ENCODE results near the gene FAM20B.
A peak's percentile ranks its signal among the peaks of the same experiment; 100 is the strongest.

The FAM20B gene

GRCh38 chr1:179091691-179092165 lies 66.0 kb downstream of the FAM20B start:
- no peak for DNase-seq (ENCODE audit: low read depth in 2 of 2)

- DNase-seq (ENCODE audit: low read depth in 2 of 2) = no peak
Observed at GRCh38 chr1:179092896-179093461, 67.3 kb downstream of the FAM20B start.

DNA sequence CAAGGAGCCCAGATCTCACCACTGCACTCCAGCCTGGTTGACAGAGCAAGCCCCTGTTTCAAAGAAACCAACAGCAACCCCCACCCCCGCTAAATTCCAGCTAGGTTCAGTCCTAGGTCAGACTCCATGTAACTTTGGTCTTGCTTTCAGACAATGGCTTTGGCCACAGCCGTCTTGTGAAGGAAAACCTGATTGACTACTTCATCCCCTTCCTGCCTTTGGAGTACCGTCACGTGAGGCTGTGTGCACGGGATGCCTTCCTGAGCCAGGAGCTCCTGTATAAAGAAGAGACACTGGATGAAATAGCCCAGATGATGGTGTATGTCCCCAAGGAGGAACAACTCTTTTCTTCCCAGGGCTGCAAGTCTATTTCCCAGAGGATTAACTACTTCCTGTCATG lies 69.1 kb downstream of the FAM20B start:
- no peak for DNase-seq (ENCODE audit: low read depth in 2 of 2)

DNA sequence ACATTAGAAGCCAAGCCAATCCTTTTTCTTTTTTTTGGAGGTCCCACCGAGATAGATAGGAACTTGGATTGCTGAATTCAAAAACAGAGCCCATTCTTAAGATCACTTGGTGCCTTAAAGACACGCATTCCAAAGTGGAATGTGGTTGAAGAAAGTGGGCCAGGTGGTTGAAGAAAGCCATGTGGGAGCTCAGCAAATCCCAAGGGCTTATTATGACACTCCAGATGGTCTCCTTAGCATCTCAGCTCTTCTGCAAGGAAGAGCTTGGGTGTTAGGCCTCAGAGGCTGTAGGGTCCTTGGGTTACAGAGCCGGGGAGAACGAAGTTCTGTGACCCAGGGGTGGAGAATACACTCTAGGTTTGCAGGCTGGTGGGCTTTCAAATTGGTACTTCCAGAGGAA lies 69.7 kb downstream of the FAM20B start:
- DNase-seq (ENCODE audit: low read depth in 2 of 2) = no peak

DNA sequence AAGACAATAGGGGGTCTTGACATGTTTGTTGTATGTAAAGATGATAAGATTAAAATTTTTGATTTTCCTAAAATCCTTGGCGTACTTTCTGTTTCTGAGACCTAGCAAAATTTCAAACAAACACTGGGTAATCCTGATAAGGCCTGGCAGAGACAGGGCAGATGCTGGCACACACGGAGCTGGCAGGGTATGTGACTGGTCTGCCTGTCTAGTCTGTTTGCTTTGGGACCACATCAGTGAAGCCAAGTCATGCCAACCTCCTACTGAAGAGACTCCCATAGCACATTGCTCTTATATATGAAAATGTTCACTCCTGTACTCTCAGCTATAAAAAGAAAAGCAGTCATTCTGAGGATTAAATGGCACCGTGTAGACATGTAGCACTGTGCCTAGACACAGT lies 70.2 kb downstream of the FAM20B start:
- DNase-seq (ENCODE audit: low read depth in 2 of 2) = no peak

DNA sequence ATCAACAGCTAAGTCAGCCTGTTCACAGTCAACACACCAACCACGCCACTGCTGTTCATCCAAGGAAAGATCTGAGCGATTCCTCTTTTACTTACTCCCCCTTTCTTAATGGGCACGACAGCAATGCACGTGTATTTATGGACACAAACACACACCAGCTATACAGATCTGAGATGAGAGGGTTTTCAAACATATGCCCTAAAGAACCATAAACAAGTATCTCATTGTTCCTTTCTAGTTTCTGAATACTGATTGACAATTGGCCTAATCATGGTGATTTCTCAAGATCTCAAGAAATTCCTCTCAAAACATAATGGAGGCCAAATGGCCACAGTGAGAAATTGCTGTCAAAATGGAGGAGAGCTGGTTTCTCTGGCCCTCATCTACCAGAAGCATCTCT lies 74.2 kb downstream of the FAM20B start:
- DNase-seq (ENCODE audit: low read depth in 2 of 2) = no peak

DNA sequence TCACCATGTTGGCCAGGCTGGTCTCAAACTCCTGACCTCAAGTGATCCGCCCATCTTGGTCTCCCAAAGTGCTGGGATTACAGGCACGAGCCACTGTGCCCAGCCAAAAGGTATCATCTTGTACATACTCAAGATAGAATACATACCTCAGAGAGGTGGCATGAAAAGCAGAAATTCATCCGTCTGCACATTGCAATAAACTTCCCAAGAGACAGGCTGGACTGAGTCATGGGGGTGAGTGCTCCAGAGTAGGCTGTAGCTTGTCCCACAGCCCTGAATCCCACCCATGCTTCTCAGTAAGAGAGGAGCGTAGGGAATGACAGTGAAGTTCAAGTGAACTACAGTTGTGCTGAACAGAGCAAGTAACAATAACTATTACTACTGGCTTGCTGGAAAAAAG lies 75.9 kb downstream of the FAM20B start:
- no peak for DNase-seq (ENCODE audit: low read depth in 2 of 2)

DNA sequence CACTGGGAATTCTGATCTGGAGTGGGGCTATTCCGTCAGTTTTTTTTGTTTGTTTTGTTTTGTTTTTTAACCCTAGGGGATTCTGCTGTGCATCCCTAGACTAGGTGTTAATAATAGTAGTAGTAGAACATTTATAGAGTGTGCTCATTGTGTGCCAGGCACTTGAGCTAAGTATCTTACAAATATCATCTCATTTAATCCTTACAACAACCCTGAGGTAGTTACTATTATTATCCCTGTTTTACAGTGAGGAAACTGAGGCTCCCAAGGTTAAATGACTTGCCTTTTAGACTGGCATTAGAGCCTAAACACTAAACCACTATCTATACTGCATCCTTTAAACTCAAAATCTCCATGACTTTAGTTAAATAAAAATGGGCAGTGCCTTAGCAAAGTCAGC lies 78.3 kb downstream of the FAM20B start:
- DNase-seq (ENCODE audit: low read depth in 2 of 2) = no peak

- no peak for DNase-seq (ENCODE audit: low read depth in 2 of 2)
Observed at GRCh38 chr1:179104611-179105250, 79.0 kb downstream of the FAM20B start.

- DNase-seq (ENCODE audit: low read depth in 2 of 2) = no peak
Observed at GRCh38 chr1:179105393-179105792, 79.7 kb downstream of the FAM20B start.

- no peak for DNase-seq (ENCODE audit: low read depth in 2 of 2)
Observed at GRCh38 chr1:179107706-179108629, 82.3 kb downstream of the FAM20B start.

GRCh38 chr1:179108644-179109043 lies 83.0 kb downstream of the FAM20B start:
- no peak for DNase-seq (ENCODE audit: low read depth in 2 of 2)

GRCh38 chr1:179115181-179115580 lies 89.5 kb downstream of the FAM20B start:
- DNase-seq (ENCODE audit: low read depth in 2 of 2) = no peak

- DNase-seq (ENCODE audit: low read depth in 2 of 2) = no peak
Observed at GRCh38 chr1:179119513-179119912, 93.8 kb downstream of the FAM20B start.

DNA sequence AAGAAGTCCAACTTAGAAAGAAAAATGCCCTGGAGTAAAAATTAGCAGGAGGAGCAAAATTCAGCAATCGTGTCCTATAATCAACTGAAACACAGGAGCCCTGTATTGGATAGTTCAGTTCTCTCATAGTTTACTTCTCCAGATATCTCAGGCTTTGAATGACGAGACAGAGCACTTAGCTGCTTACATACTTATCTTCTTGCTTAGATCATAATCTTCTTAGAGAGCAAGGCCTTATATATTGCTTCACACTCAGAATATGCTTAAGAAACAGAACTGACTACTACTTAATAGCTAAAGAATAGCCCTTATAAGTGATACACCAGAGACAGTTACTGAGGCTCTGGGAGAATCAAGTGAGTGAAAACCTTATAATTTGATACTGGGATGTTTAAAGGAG lies 95.0 kb downstream of the FAM20B start:
- DNase-seq (ENCODE audit: low read depth in 2 of 2) = no peak

DNA sequence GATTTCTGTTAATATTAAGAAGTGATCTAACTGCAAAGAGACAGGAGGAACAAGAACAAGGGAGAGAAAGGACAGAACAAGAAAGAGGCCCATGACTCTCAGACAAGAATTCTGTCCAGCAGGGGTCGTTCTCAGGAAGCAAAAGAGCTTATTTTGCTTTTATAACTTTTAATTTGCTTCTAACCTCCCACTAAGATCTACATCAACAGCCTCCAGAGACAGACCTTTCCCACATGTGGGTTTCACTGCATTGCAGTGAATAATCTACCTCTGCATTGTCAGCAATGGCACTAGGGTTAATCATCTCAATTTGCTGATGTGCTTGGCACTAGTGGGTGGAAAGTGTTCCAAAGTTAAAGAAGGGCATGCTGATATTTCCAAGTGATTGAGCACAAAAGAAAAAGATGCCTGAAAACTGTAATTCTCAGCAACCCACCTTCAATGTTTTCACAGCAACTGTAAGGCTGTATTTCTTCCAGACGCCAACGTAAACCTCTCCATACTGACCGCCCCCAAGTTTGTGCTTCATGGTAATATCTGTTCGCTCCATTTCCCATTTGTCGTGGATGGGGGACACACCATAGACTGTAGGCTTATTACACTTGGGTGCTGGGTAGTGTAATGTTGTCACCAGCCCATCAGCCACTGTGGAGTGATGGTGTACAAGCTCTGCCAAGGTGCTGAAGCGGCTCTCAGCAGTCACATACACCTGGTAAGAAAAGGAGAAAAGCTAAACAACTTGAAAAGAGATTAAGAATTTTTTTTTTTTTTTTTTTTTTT lies 95.7 kb downstream of the FAM20B start:
- DNase-seq (ENCODE audit: low read depth in 2 of 2) = peak; percentile 29 to 33

- DNase-seq (ENCODE audit: low read depth in 2 of 2) = no peak
Observed at GRCh38 chr1:179124873-179125272, 99.2 kb downstream of the FAM20B start.
